Activated T-helper 1 cell treated with Interleukin-2 at 50 U/mL for 16 hours (primary cell): ENCODE measurements around the gene FLNB.

Source experiments
- DNase-seq: peaks from one replicate; pipeline ENCODE4 v3.0.0-alpha.2; 2020; ENCODE audit warnings: low read depth

Gene FLNB

DNA sequence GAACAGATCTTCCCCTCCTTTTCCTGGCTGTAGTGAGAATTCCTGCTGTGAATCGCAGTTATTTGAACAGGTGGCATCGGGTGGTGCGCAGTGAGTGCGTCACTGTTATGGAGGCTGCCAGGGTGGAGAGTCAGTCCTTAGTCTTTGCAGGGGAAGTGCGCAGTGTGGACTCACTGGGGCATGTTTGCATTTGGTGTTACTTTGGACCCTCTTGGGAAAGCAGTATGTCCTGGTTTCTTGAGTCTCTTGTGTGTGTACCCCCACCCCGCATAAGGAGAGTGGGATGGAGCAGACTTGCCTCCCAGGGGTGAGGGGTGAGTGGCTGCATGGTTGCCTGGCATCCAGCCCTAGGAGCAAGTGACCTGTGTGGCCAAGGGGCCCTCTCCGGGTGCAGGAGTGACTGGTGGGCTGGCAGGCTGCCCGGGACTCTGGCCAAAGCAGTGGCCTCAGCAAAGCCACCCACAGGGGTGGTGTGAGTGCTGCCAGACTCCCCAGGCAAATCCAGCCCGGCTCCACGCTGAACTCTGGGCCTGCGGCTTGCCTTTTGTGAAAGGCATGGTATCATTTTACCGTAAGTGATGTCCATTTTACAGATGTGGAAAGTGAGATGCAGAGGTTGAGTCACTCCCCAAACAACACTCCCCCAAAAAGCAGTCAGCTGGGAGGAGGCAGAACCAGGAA is 156.1 kb downstream of the FLNB start:
- no peak for DNase-seq

DNA sequence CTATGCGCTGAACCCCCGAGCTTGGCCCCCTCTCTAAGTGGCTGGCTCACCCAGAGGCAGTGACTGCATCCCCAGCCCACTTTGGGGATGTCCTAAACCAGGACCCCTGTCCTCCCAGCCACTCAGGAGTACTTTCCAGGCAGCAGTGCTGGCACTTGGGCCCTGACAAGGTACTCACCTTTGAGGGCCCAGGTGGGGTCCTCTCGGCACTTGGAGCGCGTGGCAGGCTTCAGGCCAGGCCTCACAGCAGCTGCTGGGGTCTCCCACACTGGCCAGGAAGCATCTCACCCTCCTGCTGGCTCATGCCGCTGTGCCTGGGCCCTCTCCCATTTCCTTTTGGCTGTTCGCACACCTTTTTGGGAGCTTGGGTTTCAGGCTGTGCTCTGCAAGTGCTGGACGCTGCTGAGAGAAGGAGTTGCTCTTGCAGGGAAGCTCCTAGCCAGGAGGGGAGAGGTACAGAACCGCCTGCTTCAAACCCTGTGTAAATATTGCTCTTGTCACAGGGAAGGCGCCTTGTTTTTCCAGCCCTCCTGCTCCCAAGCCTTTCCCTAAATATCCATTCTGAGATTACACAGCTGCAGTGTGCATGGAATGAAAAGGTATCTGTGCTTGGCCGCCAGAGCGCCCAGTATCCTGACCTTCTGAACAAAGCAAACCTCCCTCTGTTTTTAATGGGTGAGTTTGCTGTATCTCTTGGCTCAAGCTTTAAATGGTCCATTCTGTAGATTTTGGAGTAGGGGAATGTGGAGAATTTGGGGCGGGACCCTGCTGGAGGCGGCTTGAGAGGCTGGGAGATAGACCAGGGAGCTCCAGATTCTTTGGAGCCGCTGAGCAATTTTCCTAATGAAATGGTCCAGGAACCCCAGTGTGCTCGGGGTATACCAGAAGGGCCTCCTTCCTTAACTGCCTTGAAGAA is 156.9 kb downstream of the FLNB start:
- no peak for DNase-seq

DNA sequence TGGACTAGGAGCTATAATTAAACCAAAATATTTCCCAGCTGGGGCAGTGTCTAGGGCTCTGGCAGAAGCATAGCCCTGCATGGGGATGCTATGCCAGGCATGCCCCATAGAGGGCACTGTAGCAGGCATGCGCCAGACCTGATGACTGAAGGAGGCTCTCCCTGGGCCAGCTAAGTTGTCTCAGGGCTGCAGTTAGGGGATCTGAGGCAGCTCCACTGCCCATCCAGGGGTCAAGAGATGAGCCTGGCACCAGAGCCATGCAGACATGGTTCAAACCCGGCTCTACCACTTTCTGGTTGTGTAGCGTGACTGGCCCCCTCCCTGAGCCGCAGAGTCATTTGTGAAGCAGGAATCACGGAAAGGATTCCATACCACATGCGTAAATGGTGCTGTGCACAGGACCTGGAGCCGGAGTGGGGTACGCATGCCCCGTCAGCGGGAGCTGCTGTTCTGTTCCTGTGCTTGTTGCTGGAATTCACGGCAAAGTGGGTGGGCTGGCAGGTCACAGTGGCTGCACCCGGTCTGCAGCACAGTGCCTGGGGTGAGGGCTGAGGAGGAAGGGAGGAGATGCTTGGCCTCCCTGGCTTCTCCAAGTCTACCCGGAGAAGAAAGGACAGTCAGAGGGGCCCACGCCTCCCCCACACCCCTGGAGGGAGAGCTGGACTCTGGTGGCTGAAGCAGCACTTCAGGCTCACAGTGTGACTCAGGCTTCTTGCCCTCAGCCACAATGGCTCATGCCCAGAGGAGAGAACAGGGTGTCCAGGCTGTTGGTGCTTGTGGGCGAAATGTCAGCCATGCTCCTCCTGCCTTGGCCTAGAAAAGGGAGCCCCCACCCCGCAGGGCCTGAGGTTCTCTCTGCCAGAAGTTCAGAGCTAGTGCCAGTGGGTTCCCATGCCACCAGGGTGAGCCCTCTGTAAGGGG is 159.5 kb downstream of the FLNB start:
- DNase-seq, result peak; percentile 10

DNA sequence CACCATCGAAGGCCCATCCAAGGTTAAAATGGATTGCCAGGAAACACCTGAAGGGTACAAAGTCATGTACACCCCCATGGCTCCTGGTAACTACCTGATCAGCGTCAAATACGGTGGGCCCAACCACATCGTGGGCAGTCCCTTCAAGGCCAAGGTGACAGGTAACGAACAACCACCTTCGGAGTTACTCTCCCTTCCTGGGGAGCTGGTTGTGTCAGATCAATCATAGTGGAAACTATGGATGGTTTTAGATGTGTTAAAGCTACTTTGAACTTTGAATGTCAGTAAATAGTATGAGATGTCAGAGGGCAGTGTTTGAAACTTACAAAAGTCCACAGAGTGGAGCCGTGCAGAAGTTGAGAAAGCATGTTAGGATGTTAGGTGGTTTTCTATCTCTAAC is 160.3 kb downstream of the FLNB start:
- DNase-seq, result no peak

DNA sequence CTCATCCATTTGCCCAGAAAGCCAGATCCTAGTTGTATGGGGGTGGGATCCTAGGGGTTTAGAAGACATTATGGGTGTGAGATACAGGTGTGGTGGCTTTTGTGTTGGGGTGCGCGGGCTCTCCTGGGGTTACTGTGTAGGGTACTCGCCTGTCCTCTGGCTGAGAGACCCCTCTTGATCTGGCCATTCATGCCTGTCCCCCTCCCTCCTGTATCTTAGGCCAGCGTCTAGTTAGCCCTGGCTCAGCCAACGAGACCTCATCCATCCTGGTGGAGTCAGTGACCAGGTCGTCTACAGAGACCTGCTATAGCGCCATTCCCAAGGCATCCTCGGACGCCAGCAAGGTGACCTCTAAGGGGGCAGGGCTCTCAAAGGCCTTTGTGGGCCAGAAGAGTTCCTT is 161.1 kb downstream of the FLNB start:
- no peak for DNase-seq

DNA sequence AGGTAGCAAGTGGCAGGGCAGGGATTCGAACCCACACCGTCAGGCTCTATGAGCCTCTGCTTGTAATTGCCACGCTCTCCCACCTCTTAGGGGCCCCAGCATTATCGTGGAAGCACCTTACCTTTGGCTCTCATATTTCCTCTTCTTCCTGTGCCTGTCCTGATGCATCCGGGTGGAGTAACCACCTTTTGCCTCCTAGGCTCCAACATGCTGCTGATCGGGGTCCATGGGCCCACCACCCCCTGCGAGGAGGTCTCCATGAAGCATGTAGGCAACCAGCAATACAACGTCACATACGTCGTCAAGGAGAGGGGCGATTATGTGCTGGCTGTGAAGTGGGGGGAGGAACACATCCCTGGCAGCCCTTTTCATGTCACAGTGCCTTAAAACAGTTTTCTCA is 162.2 kb downstream of the FLNB start:
- no peak for DNase-seq

DNA sequence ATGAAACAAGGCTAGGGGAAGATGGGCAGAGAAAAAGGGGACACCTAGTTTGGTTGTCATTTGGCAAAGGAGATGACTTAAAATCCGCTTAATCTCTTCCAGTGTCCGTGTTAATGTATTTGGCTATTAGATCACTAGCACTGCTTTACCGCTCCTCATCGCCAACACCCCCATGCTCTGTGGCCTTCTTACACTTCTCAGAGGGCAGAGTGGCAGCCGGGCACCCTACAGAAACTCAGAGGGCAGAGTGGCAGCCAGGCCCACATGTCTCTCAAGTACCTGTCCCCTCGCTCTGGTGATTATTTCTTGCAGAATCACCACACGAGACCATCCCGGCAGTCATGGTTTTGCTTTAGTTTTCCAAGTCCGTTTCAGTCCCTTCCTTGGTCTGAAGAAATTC is 162.9 kb downstream of the FLNB start:
- no peak for DNase-seq

DNA sequence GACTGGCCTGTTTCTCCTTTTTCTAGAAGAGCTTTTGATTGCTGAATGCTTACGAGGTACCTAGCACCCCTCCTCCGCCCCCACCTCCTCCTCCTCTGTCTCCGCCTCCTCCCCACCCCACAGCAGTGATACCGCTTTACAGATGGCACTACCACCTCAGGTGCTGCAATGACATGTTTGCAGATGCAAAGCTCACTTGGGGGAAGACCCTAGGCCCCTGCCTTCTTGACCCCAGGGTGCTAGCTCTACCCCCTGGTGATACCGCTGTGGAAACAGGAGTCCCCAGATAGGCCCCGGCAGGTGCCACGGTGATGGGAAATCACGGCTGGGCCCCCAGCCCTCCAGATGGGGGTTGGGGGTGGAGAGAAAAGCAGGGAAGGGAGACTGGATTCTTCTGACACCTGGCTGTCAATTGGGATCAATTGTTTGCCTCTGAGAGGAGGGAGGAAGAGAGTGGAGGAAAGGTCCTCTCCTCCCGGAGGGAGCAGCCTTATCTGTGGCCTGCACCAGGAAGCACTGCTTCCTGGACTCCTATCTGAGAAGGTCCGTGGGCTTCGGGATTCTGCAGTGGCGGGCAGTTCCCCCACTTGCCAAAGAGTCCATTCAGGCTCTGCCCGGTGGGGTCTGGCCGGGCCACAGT is 164.9 kb downstream of the FLNB start:
- no peak for DNase-seq

DNA sequence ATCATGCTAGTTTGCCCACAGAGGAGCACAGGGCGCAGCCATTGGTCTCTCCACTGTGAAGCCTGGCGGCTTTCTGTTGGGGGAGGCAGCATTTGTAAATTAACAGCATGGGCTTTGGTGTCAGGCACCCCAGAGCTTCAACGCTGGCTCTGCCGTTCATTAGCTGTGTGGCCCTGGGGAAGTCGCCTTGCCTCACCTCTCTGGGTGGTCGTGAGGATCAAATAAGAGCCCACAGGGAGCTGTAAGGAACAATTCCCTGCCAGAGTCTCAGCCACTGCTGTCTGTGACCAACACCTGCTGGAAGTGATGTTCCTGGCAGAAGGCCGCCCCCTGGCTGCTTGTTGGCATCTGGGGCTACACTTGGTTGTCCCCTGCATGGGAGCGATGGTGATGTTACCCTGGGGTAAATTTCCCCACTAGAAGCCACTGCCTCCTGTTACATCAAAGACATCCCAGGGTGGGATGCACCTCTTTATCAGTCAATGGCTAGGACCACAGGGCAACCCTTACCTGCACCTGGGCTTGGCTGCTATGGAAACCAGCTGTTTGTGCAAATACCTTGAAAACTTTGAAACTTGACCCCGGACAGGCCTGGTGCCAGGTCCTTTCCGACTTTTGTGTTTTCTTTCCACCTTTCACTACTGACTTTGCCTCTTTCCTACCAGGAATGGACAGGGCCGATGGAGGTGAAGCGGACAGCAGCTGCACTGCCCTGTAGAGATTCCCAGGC is 165.6 kb downstream of the FLNB start:
- no peak for DNase-seq

DNA sequence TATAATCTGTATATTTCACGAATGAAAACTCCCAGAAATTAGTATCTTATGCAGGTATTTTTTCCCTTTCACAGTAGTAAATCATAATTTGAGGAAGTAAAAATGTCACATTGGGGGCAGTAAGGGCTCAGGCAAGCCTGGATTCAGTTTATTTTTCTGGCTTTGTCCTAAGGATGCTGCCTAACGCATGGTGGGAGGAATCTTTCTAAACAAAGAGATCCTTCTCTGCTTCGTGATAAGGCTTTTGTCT is 166.9 kb downstream of the FLNB start:
- DNase-seq, result no peak

DNA sequence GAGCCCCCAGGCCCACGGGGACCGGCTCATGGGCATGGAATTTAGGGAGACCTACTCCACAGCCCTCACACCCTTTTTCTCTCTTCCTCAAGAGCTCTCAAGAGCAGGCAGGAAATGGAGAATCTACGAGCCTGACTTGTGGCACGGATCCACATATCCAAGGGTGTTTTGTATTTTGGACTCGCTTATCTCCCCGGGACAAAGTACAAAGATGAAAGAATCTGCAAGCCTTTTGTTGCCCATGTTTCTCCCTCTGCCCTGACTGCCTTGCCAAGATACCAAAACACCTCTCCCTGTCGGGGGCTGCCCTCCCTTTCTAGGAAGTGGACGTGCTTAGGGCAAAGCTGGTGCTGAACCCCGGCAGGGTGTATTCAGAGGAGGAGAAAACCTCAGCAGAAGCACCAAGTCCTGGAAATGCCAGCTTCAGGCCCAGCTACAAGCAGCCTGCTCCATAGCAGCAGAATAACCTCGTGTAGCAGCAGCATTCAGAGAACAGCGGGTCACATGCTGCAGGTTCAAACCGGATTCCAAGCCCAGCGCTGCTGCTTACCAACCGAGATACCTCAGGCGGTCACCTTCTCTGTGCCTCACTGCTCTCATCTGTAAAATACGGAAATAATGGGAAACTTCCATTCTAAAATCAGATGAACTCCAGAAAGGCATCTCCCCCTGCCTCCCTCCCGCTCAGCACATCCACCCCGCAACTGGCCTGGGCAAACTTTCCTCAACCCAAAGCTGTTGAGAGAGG is 167.4 kb downstream of the FLNB start:
- DNase-seq, result no peak

DNA sequence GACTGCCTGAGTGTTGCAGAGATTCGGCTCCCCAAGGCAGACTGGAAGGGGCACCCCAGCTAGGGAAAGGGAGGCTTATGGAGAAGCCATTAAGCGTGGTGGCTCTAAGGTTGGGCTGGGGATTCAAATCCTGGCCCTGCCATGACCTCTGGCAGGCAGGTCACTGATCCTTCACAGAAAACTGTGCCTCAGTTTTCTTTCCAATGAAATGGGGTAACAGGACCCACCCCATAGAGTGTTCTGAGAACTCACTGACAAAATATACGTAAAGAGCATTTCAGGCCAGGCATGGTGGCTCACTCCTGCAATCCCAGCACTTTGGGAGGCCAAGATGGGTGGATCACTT is 167.9 kb downstream of the FLNB start:
- DNase-seq, result no peak

DNA sequence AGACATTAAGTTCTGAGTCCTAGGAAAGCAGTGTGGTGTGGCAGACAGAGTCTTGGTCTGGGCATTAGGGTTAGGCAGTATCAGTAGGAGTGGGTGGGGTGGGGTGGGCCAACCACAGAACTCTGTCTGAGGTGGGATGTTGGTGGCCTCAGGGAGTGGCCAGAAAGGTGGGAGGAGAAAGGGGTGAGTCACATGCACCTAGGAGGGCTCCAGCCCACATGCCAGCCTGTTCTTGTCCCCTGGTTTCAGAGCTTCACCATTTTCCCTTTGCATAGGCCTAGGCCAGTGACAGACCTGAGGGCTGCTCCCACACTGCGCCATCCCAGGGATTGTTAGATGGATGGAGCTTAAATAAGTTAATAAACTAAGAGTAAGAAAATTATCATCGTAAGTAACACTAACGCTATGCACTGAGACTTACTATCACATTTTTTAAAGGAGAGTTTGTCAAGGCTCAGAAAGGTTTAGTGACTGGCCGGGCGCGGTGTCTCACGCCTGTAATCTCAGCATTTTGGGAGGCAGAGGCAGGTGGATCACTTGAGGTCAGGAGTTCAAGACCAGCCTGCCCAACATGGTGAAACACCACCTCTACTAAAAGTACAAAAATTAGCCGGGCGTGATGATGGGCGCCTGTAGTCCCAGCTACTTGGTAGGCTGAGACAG is 168.7 kb downstream of the FLNB start:
- DNase-seq, result no peak

DNA sequence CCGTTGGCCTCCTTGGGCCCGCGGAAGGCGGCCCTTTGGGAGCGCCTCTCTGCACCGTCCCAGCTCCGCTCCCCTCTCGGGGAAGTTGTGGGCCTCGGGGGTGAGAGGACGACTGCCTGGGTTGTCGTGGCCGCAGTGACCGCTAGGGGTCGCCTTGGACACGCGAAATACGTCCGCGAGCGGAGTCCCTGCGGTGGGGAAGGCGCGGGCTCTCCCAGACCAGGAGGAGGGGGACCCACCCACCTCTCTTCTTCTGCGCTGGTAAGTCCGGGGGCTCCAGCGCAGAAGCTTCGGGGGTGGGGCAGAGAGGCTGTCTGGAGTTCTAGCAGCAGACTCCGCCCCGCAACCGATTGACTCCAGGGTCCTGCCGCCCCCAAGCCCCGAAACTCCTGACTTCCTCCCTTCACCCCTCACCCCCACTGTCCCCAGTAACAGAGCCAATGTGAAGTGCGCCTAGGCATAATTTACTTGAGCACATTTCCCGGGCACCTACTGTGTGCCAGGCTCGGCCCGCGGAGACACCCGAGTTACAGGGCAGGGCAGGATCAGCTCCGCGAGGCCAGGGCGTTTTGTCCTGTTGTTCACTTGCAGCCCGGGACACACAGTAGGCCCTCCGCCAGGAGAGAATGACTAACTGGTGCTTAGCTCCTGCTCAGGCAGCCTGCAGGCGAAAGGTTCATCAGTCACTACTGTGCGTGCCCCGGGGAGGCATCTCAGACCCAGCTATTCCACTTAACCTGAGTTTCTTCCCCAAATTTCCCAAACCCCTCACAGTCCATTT is 169.7 kb downstream of the FLNB start:
- DNase-seq, result peak; percentile 76

DNA sequence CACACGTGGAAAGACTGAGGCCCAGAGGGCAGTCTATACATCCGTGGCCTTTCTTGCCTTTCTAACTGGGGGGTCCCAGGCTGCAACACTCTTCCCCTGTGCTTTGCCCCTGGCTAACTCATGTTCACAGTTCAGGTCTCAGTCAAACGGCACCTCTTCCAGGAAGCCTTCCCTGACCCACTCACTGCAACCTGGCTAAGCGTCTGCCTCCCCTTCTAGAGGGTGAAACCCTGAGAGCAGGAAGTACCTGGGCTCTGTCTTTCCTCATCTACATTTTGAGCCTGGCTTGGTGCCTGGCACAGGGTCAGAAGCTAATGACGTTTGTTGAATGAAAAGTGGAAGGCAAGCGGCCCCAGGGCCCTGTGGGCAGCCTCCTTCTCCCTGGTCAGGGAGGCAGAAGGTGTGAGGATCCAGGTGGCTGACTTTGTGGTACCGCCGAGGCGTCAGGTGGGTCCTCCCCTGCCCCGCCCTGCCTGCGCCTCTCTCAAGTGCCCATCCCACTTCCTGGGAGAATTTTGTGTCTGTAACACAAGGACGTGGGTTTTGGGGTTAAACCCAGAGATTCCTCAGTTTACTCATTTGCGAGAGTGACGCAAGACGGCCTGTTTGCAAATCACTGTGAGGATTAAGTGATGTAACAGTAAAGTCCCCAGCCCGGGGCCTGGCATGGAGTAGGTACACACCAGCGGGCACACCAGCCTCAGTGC is 170.5 kb downstream of the FLNB start:
- DNase-seq, result no peak

DNA sequence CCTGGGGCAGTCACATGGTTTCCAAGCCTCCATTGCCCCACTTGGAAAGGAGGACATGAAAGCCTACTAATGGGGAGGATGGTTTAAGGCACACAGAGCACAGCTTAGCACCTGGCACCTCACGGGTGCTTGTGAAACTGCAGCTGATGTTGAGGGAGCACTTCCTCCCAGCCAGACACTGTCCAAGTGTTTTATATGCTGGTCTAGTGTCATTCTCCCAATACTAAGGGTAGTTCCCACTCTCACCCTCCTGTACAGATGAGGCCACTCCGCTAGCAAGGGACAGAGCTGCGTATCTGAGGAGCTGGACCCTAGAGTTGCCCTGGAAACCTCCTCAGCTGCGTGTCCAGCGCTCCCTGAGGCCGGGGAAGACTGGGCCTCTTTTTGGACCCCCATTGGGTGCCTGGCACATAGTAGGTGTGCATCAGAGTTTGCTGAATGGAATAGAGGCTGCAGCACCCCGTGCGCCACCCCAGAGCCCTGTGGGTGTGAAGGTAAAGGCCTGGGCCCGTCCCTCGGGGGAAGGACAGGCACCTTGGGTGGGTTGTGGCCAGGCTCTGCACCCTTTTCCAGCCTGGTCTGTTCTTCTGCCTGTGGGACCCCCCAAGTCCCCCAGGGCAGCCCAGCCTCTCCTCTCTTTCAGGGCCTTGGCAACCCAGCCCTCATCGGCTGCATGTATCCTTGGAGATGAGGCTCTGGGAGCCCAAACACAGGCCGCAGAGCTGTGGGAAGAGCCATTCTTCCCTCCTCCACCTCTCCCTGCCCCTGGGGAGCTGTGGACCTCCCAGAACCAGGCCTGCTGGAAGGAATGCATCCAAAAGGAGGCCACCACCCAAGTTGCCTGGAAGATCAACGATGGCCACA is 171.2 kb downstream of the FLNB start:
- DNase-seq, result no peak

DNA sequence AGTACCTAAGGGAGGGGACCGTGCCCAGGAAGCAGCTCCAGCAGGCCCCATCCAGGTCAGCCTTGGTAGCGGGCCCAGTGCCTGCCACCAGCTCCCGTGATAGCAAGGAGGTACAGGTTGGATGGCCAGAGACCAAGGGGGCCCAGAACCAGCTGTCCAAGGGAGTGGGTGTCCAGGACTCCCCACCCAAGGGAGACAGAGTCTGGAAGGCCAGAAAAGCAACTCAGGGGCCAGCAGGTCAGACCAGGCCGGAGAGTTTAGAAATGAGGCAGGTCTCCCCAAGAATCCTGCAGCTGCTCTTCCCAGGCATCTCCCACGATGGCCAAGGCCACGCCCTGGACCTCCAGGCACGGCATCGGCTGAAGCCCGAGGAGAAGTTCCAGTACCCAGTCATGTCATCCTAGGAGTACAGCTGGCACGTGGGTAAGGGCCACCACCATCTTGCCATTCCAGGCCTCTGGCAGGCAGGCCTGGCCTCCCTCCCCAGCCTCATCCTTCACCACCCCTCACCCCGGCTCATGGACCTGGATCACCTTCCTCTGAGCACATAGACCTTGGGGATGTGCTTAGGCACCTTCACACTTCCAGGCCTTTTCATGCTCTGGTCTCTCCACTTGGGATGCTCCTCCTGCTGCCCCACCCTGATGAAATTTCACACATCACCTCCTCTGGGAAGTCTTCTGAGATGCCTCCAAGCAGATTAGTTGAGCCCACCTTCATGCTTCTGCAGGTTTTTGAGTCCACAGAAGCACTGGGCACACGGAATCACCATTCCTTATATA is 172.1 kb downstream of the FLNB start:
- DNase-seq, result no peak
